ENCODE results near the gene ADGRB3. TPM values are rescaled to one million over a fixed set of nuclear protein-coding genes. Genes with fewer than 3 reads are reported as not detected.

ADGRB3 gene
- total RNA-seq, 1 experiment from 2014 or later = not detected

GRCh38 chr6:68973066-68973465 lies 338.0 kb downstream of the ADGRB3 start:
- no peaks in the 10 kb centered on the region for H3K4me1 Mint-ChIP-seq (ENCODE audit: insufficient read depth, unreplicated experiment)
- CTCF ChIA-PET = no interaction called here
- intact Hi-C loops (cut with micrococcal nuclease) = no loop called here
- TF ChIP-seq CTCF (IDR thresholded peaks at IDR 0.05; ENCODE audit: unreplicated experiment) = no peak
- H3K27ac Mint-ChIP-seq (ENCODE audit: low read depth, unreplicated experiment) = no peak overlapping the region
- peaks cover 83% of the 10 kb centered on the region for H3K27me3 Mint-ChIP-seq (ENCODE audit: insufficient read depth, unreplicated experiment)
- no peaks in the 10 kb centered on the region for H3K36me3 Mint-ChIP-seq (ENCODE audit: insufficient read depth, unreplicated experiment)
- no peaks in the 10 kb centered on the region for H3K9me3 Mint-ChIP-seq (ENCODE audit: unreplicated experiment)
- H3K4me3 Mint-ChIP-seq (ENCODE audit: unreplicated experiment) = no peak overlapping the region
- POLR2A ChIA-PET = no interaction called here
- BruUV-seq (replicated peaks) = no TSS peak
- no peak for DNase-seq (ENCODE audit: unreplicated experiment)

- Mint-ChIP-seq H3K4me1 (ENCODE audit: insufficient read depth, unreplicated experiment) (no peaks in the 10 kb centered on the region), H3K4me3 (ENCODE audit: unreplicated experiment) (no peak overlapping the region), H3K27ac (ENCODE audit: low read depth, unreplicated experiment) (no peak overlapping the region), H3K27me3 (ENCODE audit: insufficient read depth, unreplicated experiment) (peaks cover 80% of the 10 kb centered on the region), H3K9me3 (ENCODE audit: unreplicated experiment) (no peaks in the 10 kb centered on the region), H3K36me3 (ENCODE audit: insufficient read depth, unreplicated experiment) (no peaks in the 10 kb centered on the region)
- no peak for DNase-seq (ENCODE audit: unreplicated experiment)
- CTCF ChIA-PET = interaction anchor here (0.6 to 1.5 kb wide), 4 partner anchors 9 to 194 kb away, joined by 3 to 8 read pairs (median 4); no protein-coding TSS in a partner anchor
- no peak for TF ChIP-seq CTCF (IDR thresholded peaks at IDR 0.05; ENCODE audit: unreplicated experiment)
- POLR2A ChIA-PET = interaction anchor here (0.6 kb wide), 1 partner anchor 7 kb away, joined by 3 read pairs; no protein-coding TSS in a partner anchor
- intact Hi-C loops (cut with micrococcal nuclease) = no loop called here
- BruUV-seq (replicated peaks) = no TSS peak
These were observed 340.0 kb downstream of the ADGRB3 start for GRCh38 chr6:68975064-68975463.

- no peak overlapping the region for H3K27ac Mint-ChIP-seq (ENCODE audit: low read depth, unreplicated experiment)
- H3K36me3 Mint-ChIP-seq (ENCODE audit: insufficient read depth, unreplicated experiment) = no peaks in the 10 kb centered on the region
- no TSS peak for BruUV-seq (replicated peaks)
- intact Hi-C loops (cut with micrococcal nuclease) = no loop called here
- no peaks in the 10 kb centered on the region for H3K9me3 Mint-ChIP-seq (ENCODE audit: unreplicated experiment)
- peaks cover 80% of the 10 kb centered on the region for H3K27me3 Mint-ChIP-seq (ENCODE audit: insufficient read depth, unreplicated experiment)
- no peak for TF ChIP-seq CTCF (IDR thresholded peaks at IDR 0.05; ENCODE audit: unreplicated experiment)
- ChIA-PET POLR2A (interaction anchor here (0.6 kb wide), 2 partner anchors 8 to 64 kb away, joined by 3 read pairs; no protein-coding TSS in a partner anchor), CTCF (interaction anchor here (0.5 to 1.5 kb wide), 5 partner anchors 9 to 194 kb away, joined by 3 to 8 read pairs (median 3); no protein-coding TSS in a partner anchor)
- no peak for DNase-seq (ENCODE audit: unreplicated experiment)
- no peaks in the 10 kb centered on the region for H3K4me1 Mint-ChIP-seq (ENCODE audit: insufficient read depth, unreplicated experiment)
- H3K4me3 Mint-ChIP-seq (ENCODE audit: unreplicated experiment) = no peak overlapping the region
These were observed 340.7 kb downstream of the ADGRB3 start for GRCh38 chr6:68975816-68976215.

GRCh38 chr6:68976260-68976659 lies 341.2 kb downstream of the ADGRB3 start:
- Mint-ChIP-seq H3K36me3 (ENCODE audit: insufficient read depth, unreplicated experiment) (no peaks in the 10 kb centered on the region), H3K27ac (ENCODE audit: low read depth, unreplicated experiment) (no peak overlapping the region), H3K9me3 (ENCODE audit: unreplicated experiment) (no peaks in the 10 kb centered on the region), H3K27me3 (ENCODE audit: insufficient read depth, unreplicated experiment) (peaks cover 78% of the 10 kb centered on the region), H3K4me3 (ENCODE audit: unreplicated experiment) (no peak overlapping the region), H3K4me1 (ENCODE audit: insufficient read depth, unreplicated experiment) (no peaks in the 10 kb centered on the region)
- POLR2A ChIA-PET = no interaction called here
- TF ChIP-seq CTCF (IDR thresholded peaks at IDR 0.05; ENCODE audit: unreplicated experiment) = peak; percentile 14
- no TSS peak for BruUV-seq (replicated peaks)
- intact Hi-C loops (cut with micrococcal nuclease) = no loop called here
- peak; percentile 6 for DNase-seq (ENCODE audit: unreplicated experiment)
- CTCF ChIA-PET = interaction anchor here (0.5 to 1.5 kb wide), 4 partner anchors 10 to 54 kb away, joined by 3 to 8 read pairs (median 4); no protein-coding TSS in a partner anchor
